HL-60 (cell line): ENCODE data around the gene SOD1.
"Not testable (repeated sequence)": the region's sequence is repeated elsewhere in the genome, so short reads cannot be mapped to it uniquely, and the experiment has no call there.

ENCODE experiments used
- CTCF ChIP-seq: IDR thresholded peaks from one replicate; pipeline ENCODE4 v1.5.1; 2011; ENCODE audit warnings: low read length, control low read depth, inconsistent platforms; ENCODE audit not compliant: insufficient read depth
- GABPA ChIP-seq: IDR thresholded peaks from 2 replicates; pipeline ENCODE4 v1.6.1; 2012; ENCODE audit warnings: low read depth
- POLR2AphosphoS5 ChIP-seq: IDR thresholded peaks from 2 replicates; pipeline ENCODE4 v1.6.1; 2012; ENCODE audit warnings: low read depth
- REST ChIP-seq: IDR thresholded peaks from 2 replicates; pipeline ENCODE4 v1.6.1; 2012; ENCODE audit warnings: low read depth; ENCODE audit not compliant: insufficient replicate concordance

GRCh38 chr21:31631881-31632280, 27.6 kb upstream of the SOD1 start:
- not testable (repeated sequence) for TF ChIP-seq CTCF, REST, POLR2AphosphoS5, GABPA
